Endodermal cell (in vitro differentiated cells): ENCODE data around the gene PTGIR. TPM values are rescaled to one million over a fixed set of nuclear protein-coding genes. Genes with fewer than 3 reads are reported as not detected.

Source experiments
- DNase-seq: peaks from one replicate; pipeline ENCODE4 v3.0.0-alpha.2; 2017
- H3K27ac ChIP-seq: 2 replicates; pipeline ENCODE4 v1.5.1; 2013; ENCODE audit warnings: mild to moderate bottlenecking, low read depth, low read length, moderate library complexity
- H3K27me3 ChIP-seq: 2 replicates; pipeline ENCODE4 v1.6.1; 2013; ENCODE audit warnings: mild to moderate bottlenecking, low read length, moderate library complexity; ENCODE audit not compliant: insufficient read depth, control insufficient read depth, poor library complexity, severe bottlenecking
- H3K36me3 ChIP-seq: 2 replicates; pipeline ENCODE4 v1.7.0; 2013; ENCODE audit warnings: mild to moderate bottlenecking, low read length, moderate library complexity; ENCODE audit not compliant: control insufficient read depth, insufficient read depth
- H3K4me1 ChIP-seq: one replicate; pipeline ENCODE4 v1.7.0; 2013; ENCODE audit warnings: low read length; ENCODE audit not compliant: control insufficient read depth, insufficient read depth
- H3K4me3 ChIP-seq: 2 replicates; pipeline ENCODE4 v1.5.1; 2013; ENCODE audit warnings: mild to moderate bottlenecking, low read length, moderate library complexity
- H3K9ac ChIP-seq: 2 replicates; pipeline ENCODE4 v1.6.1; 2013; ENCODE audit warnings: mild to moderate bottlenecking, low read length, moderate library complexity; ENCODE audit not compliant: poor library complexity, severe bottlenecking; ENCODE audit errors: extremely low read depth
- H3K9me3 ChIP-seq: 2 replicates; pipeline ENCODE4 v1.6.1; 2013; ENCODE audit warnings: mild to moderate bottlenecking, low read length, moderate library complexity; ENCODE audit not compliant: control insufficient read depth
- H3K27ac Mint-ChIP-seq: 2 replicates; pipeline ENCODE4 v1.8.0; 2020; ENCODE audit warnings: mixed read lengths
- H3K27me3 Mint-ChIP-seq: 2 replicates; pipeline ENCODE4 v1.8.0; 2021; ENCODE audit warnings: mild to moderate bottlenecking, mixed read lengths; ENCODE audit not compliant: insufficient read depth
- H3K36me3 Mint-ChIP-seq: 2 replicates; pipeline ENCODE4 v1.8.0; 2020; ENCODE audit warnings: low read depth, mixed read lengths
- H3K4me1 Mint-ChIP-seq: 2 replicates; pipeline ENCODE4 v1.8.0; 2020; ENCODE audit warnings: mixed read lengths
- H3K4me3 Mint-ChIP-seq: 2 replicates; pipeline ENCODE4 v1.8.0; 2020; ENCODE audit warnings: mild to moderate bottlenecking, moderate library complexity, mixed read lengths
- H3K9me3 Mint-ChIP-seq: 2 replicates; pipeline ENCODE4 v1.8.0; 2020; ENCODE audit warnings: mild to moderate bottlenecking, mixed read lengths
- WGBS, 2 experiments: methylation state at CpG; one replicate each; pipeline versions ENCODE4 v1.1.5 to v1.1.7; 2013; ENCODE audit warnings: missing lambda C conversion rate in 2 of 2, mixed read lengths in 1 of 2; ENCODE audit not compliant: insufficient coverage in 1 of 2, insufficient read length in 1 of 2; 5-methylcytosine and 5-hydroxymethylcytosine counted together
- total RNA-seq, 2 donors: library from RNA; stranded (reverse); fragmentation: NEBNext Ultra II Directional in 1 of 2; extraction: Animal tissue kit (Norgen Biotek cat#: 25700) in 1 of 2; gene quantifications; 2 replicates in 1 of 2; 3 replicates in 1 of 2; pipeline ENCODE4 v1.2.1, GENCODE V29; 2021
- TF ChIP-seq, protein P1 (sequence below): fragments of 200-600 bp; sonication (generic); conservative IDR thresholded peaks from 2 replicates; pipeline ENCODE4 v1.5.0; 2021; ENCODE audit warnings: antibody characterized with exemption, mild to moderate bottlenecking

Gene PTGIR
- total RNA-seq, 2 donors from 2014 or later: not detected

DNA sequence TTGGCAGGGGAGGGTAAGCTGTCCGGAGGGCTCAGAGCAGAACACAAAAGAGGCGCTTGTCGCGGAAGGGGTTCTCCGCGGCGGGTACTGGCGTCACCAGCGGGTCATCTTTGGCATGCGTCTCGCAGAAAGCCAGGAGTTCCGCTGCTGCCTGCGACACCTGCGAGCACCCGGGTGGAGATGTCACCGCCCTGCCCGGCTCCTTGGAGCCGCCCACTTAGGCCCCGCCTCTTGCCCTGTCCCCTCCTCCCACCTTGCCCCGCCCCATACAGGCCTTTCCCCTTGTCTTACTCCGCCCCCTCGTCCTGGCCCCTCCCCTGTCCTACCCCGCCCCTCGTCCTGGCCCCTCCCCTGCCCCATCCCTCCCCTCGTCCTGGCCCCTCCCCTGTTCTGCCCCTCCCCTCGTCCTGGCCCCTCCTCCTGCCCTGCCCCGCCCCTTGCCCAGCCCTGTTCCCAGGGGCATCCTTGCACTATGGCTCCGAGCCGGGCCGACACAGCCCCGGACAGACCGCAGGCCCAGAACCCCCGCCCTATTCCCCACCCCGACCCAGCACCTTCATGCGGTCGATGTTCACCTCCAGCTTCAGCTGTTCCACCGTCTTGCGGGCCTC, 9.3 kb upstream of the PTGIR start:
- no peak overlapping the region for H3K27ac Mint-ChIP-seq
- no peak overlapping the region for H3K9ac ChIP-seq

DNA sequence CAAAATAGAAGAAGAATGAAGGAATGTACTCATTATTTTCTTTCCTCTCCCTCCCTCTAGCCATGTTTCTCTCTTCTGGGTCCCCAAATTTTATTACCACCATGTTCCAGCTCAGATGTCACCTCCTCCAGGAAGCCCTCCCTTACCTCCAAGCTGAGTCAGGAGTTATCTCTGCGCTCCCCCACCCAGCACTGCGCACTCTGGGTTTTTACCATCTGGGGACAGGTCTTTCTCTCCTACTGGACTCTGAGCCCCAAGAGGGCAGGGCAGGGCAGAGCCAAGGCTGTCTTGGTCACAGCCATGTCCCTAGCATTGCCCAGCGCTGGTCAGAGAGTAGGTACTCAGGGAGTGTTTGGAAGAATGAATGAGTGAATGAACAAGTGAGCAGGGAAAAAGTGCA, 8.2 kb upstream of the PTGIR start:
- H3K4me3 Mint-ChIP-seq: no peak overlapping the region
- Histone ChIP-seq H3K4me1 (no peaks in the 10 kb centered on the region), H3K9me3 (no peaks in the 10 kb centered on the region), H3K27me3 (peaks cover 59% of the 10 kb centered on the region), H3K4me3 (no peak overlapping the region), H3K9ac (no peak overlapping the region), H3K27ac (no peak overlapping the region), H3K36me3 (no peaks in the 10 kb centered on the region)
- no peak for DNase-seq
- no peaks in the 10 kb centered on the region for H3K9me3 Mint-ChIP-seq
- no peak overlapping the region for H3K27ac Mint-ChIP-seq
- H3K36me3 Mint-ChIP-seq: no peaks in the 10 kb centered on the region
- WGBS, 2 experiments: 88 to 100% methylated on average over 1 to 3 of the region's 3 CpGs
- H3K4me1 Mint-ChIP-seq: peaks cover 4% of the 10 kb centered on the region
- TF ChIP-seq, protein P1, sequence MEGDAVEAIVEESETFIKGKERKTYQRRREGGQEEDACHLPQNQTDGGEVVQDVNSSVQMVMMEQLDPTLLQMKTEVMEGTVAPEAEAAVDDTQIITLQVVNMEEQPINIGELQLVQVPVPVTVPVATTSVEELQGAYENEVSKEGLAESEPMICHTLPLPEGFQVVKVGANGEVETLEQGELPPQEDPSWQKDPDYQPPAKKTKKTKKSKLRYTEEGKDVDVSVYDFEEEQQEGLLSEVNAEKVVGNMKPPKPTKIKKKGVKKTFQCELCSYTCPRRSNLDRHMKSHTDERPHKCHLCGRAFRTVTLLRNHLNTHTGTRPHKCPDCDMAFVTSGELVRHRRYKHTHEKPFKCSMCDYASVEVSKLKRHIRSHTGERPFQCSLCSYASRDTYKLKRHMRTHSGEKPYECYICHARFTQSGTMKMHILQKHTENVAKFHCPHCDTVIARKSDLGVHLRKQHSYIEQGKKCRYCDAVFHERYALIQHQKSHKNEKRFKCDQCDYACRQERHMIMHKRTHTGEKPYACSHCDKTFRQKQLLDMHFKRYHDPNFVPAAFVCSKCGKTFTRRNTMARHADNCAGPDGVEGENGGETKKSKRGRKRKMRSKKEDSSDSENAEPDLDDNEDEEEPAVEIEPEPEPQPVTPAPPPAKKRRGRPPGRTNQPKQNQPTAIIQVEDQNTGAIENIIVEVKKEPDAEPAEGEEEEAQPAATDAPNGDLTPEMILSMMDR: no peak
- H3K27me3 Mint-ChIP-seq: peaks cover 47% of the 10 kb centered on the region

More for the DNA sequence above, 9.3 kb upstream of the PTGIR start:
- Histone ChIP-seq H3K27ac (no peak overlapping the region), H3K27me3 (peaks cover 69% of the 10 kb centered on the region), H3K4me1 (no peaks in the 10 kb centered on the region), H3K4me3 (peak overlapping the region; percentile 77), H3K36me3 (no peaks in the 10 kb centered on the region), H3K9me3 (no peaks in the 10 kb centered on the region)
- Mint-ChIP-seq H3K4me3 (peak overlapping the region; percentile 48), H3K9me3 (no peaks in the 10 kb centered on the region), H3K27me3 (peaks cover 42% of the 10 kb centered on the region), H3K4me1 (peaks cover 4% of the 10 kb centered on the region), H3K36me3 (no peaks in the 10 kb centered on the region)
- peak; percentile 99 for DNase-seq
- 1% methylated on average over 34 of the region's 38 CpGs; no CpG with 5 or more reads in 1 of the 2 experiments for WGBS, 2 experiments
- TF ChIP-seq, protein P1: no peak

DNA sequence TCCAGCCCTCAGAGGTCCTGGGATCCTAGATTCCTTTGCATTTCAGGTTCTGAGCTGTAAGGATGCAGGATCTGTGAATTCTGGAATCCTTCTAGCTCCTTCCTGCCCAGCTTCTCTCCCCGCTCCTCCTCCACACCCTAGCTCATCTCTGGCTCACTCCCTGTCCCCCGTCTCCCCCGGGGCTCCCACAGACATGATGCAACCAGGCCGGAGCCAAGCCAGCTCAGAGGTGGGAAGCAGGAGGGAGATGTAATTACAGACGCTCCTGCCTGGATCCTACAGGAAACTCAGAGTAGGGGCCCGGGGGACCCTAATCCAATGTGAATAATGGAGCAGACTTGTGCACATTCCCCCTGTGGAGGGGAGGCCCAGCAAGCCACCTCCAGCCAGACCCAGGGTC, 6.6 kb upstream of the PTGIR start:
- H3K27ac ChIP-seq: no peak overlapping the region
- H3K27me3 ChIP-seq: peaks cover 42% of the 10 kb centered on the region
- Mint-ChIP-seq H3K27me3 (peaks cover 51% of the 10 kb centered on the region), H3K27ac (no peak overlapping the region), H3K9me3 (no peaks in the 10 kb centered on the region), H3K36me3 (no peaks in the 10 kb centered on the region), H3K4me3 (no peak overlapping the region), H3K4me1 (peaks cover 4% of the 10 kb centered on the region)
- H3K4me1 ChIP-seq: no peaks in the 10 kb centered on the region
- DNase-seq: no peak
- TF ChIP-seq, protein P1: no peak
- H3K4me3 ChIP-seq: no peak overlapping the region
- no peak overlapping the region for H3K9ac ChIP-seq
- no peaks in the 10 kb centered on the region for H3K36me3 ChIP-seq
- H3K9me3 ChIP-seq: no peaks in the 10 kb centered on the region
- WGBS, 2 experiments: 77 to 94% methylated on average over 2 to 6 of the region's 6 CpGs
